ENCODE data around the gene LMNTD2.

DNA sequence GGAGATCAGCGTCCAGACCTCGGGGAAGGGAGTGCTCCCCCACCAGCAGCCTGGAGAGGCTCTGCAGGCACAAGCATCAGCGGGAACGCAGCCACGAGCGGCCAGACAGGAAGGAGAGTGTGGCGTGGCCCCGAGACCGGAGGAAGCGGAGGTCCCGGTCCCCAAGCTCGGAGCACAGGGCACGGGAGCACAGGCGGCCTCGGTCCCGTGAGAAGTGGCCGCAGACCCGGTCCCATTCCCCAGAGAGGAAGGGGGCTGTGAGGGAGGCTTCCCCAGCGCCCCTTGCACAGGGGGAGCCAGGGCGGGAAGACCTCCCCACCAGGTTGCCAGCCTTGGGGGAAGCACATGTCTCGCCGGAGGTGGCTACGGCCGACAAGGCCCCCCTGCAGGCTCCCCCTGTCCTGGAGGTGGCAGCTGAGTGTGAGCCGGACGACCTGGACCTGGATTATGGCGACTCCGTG, 48.3 kb upstream of the LMNTD2 start:
- TF ChIP-seq, protein P1, sequence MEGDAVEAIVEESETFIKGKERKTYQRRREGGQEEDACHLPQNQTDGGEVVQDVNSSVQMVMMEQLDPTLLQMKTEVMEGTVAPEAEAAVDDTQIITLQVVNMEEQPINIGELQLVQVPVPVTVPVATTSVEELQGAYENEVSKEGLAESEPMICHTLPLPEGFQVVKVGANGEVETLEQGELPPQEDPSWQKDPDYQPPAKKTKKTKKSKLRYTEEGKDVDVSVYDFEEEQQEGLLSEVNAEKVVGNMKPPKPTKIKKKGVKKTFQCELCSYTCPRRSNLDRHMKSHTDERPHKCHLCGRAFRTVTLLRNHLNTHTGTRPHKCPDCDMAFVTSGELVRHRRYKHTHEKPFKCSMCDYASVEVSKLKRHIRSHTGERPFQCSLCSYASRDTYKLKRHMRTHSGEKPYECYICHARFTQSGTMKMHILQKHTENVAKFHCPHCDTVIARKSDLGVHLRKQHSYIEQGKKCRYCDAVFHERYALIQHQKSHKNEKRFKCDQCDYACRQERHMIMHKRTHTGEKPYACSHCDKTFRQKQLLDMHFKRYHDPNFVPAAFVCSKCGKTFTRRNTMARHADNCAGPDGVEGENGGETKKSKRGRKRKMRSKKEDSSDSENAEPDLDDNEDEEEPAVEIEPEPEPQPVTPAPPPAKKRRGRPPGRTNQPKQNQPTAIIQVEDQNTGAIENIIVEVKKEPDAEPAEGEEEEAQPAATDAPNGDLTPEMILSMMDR (IDR thresholded peaks at IDR 0.05) = no peak
- TF ChIP-seq POLR2A (IDR thresholded peaks at IDR 0.05) = no peak
